Thymus (tissue), 11 donors: ENCODE measurements around the gene PBX3. TPM values are rescaled to one million over a fixed set of nuclear protein-coding genes. Genes with fewer than 3 reads are reported as not detected.

Source experiments
- DNase-seq, 9 donors: peaks; one replicate each; pipeline ENCODE4 v3.0.0-alpha.2; 2013; ENCODE audit warnings: low spot score in 9 of 9, low read depth in 6 of 9, missing footprints in 1 of 9
- H3K27ac ChIP-seq, 2 donors: one replicate each; pipeline ENCODE4 v1.5.1; 2013; ENCODE audit warnings: control low read depth in 1 of 2, low read depth in 1 of 2, low read length in 1 of 2, mild to moderate bottlenecking in 1 of 2, moderate library complexity in 1 of 2
- H3K27me3 ChIP-seq, 2 donors: one replicate each; pipeline ENCODE4 v1.5.1; 2013; ENCODE audit warnings: low read length in 1 of 2; ENCODE audit not compliant: control insufficient read depth in 2 of 2, insufficient read depth in 1 of 2
- H3K36me3 ChIP-seq, 2 donors: one replicate each; pipeline ENCODE4 v1.5.1; 2013; ENCODE audit warnings: low read length in 1 of 2, mild to moderate bottlenecking in 1 of 2, moderate library complexity in 1 of 2; ENCODE audit not compliant: control insufficient read depth in 2 of 2, insufficient read depth in 2 of 2
- H3K4me1 ChIP-seq, 2 donors: one replicate each; pipeline ENCODE4 v1.5.1; 2013; ENCODE audit warnings: low read length in 2 of 2; ENCODE audit not compliant: control insufficient read depth in 2 of 2, insufficient read depth in 2 of 2
- H3K4me3 ChIP-seq, 2 donors: one replicate each; pipeline ENCODE4 v1.5.1; 2013; ENCODE audit warnings: low read length in 2 of 2, control low read depth in 1 of 2, mild to moderate bottlenecking in 1 of 2
- H3K9me3 ChIP-seq, 2 donors: one replicate each; pipeline ENCODE4 v1.5.1; 2013; ENCODE audit warnings: low read length in 1 of 2, mild to moderate bottlenecking in 1 of 2; ENCODE audit not compliant: control insufficient read depth in 2 of 2, insufficient read depth in 1 of 2
- WGBS: extraction: QIAGEN DNeasy Blood & Tissue Kit; methylation state at CpG from one replicate; pipeline ENCODE4 v1.1.7; 2013; 5-methylcytosine and 5-hydroxymethylcytosine counted together
- polyA plus RNA-seq: library from polyadenylated mRNA; stranded (reverse); fragments of 200-250 nt; gene quantifications from one replicate; pipeline ENCODE4 v1.2.3, GENCODE V29; 2013
- total RNA-seq: library from RNA; stranded (reverse); fragments of 120-200 nt; gene quantifications from one replicate; pipeline ENCODE4 v1.2.4, GENCODE V29; 2013
- donor health status: healthy.

PBX3 gene
- total and polyA plus RNA-seq, 2 donors: 16.2 to 21.4 TPM

GRCh38 chr9:125850763-125851162, 103.6 kb downstream of the PBX3 start:
- no peaks in the 10 kb centered on the region for H3K27me3 ChIP-seq
- WGBS: 97% methylated on average over 1 of the region's 1 CpG
- H3K4me3 ChIP-seq: no peak overlapping the region

GRCh38 chr9:125851979-125852378, 104.8 kb downstream of the PBX3 start:
- no peak overlapping the region for H3K27ac ChIP-seq
- no peaks in the 10 kb centered on the region for H3K27me3 ChIP-seq
- no peak for DNase-seq
- no peak overlapping the region for H3K4me3 ChIP-seq
- H3K36me3 ChIP-seq: no peaks in the 10 kb centered on the region
- no peaks in the 10 kb centered on the region for H3K4me1 ChIP-seq
- no peaks in the 10 kb centered on the region for H3K9me3 ChIP-seq
- WGBS: 97% methylated on average over 2 of the region's 2 CpGs

More at GRCh38 chr9:125850763-125851162, 103.6 kb downstream of the PBX3 start:
- Histone ChIP-seq H3K4me1 (no peaks in the 10 kb centered on the region), H3K9me3 (no peaks in the 10 kb centered on the region), H3K36me3 (no peaks in the 10 kb centered on the region), H3K27ac (no peak overlapping the region)
- no peak for DNase-seq

GRCh38 chr9:125852386-125852785, 105.2 kb downstream of the PBX3 start:
- DNase-seq: no peak
- Histone ChIP-seq H3K27ac (no peak overlapping the region), H3K27me3 (no peaks in the 10 kb centered on the region), H3K36me3 (no peaks in the 10 kb centered on the region), H3K9me3 (no peaks in the 10 kb centered on the region), H3K4me3 (no peak overlapping the region), H3K4me1 (no peaks in the 10 kb centered on the region)
- 98% methylated on average over 2 of the region's 2 CpGs for WGBS

- Histone ChIP-seq H3K4me3 (no peak overlapping the region), H3K27me3 (no peaks in the 10 kb centered on the region)
- DNase-seq: no peak
These were observed 107.5 kb downstream of the PBX3 start for GRCh38 chr9:125854553-125855275.

GRCh38 chr9:125856331-125856730, 109.2 kb downstream of the PBX3 start:
- Histone ChIP-seq H3K27ac (no peak overlapping the region), H3K36me3 (no peaks in the 10 kb centered on the region), H3K9me3 (no peaks in the 10 kb centered on the region), H3K27me3 (no peaks in the 10 kb centered on the region), H3K4me3 (no peak overlapping the region), H3K4me1 (no peaks in the 10 kb centered on the region)
- no peak for DNase-seq
- 98% methylated on average over 9 of the region's 9 CpGs for WGBS

More at GRCh38 chr9:125854553-125855275, 107.5 kb downstream of the PBX3 start:
- H3K36me3 ChIP-seq: no peaks in the 10 kb centered on the region
- no peak overlapping the region for H3K27ac ChIP-seq
- H3K4me1 ChIP-seq: no peaks in the 10 kb centered on the region
- H3K9me3 ChIP-seq: no peaks in the 10 kb centered on the region

GRCh38 chr9:125861405-125862058, 114.4 kb downstream of the PBX3 start:
- no peak for DNase-seq

GRCh38 chr9:125863923-125864322, 116.8 kb downstream of the PBX3 start:
- 97% methylated on average over 1 of the region's 1 CpG for WGBS

More at GRCh38 chr9:125861405-125862058, 114.4 kb downstream of the PBX3 start:
- Histone ChIP-seq H3K27me3 (no peaks in the 10 kb centered on the region), H3K27ac (no peak overlapping the region), H3K36me3 (no peaks in the 10 kb centered on the region), H3K9me3 (no peaks in the 10 kb centered on the region), H3K4me1 (no peaks in the 10 kb centered on the region), H3K4me3 (no peak overlapping the region)

GRCh38 chr9:125867751-125868415, 120.7 kb downstream of the PBX3 start:
- no peak for DNase-seq
- no peak overlapping the region for H3K27ac ChIP-seq
- H3K27me3 ChIP-seq: no peaks in the 10 kb centered on the region
- H3K9me3 ChIP-seq: no peaks in the 10 kb centered on the region
- H3K4me3 ChIP-seq: no peak overlapping the region
- H3K4me1 ChIP-seq: no peaks in the 10 kb centered on the region
- 81% methylated on average over 3 of the region's 3 CpGs for WGBS
- no peaks in the 10 kb centered on the region for H3K36me3 ChIP-seq

More at GRCh38 chr9:125863923-125864322, 116.8 kb downstream of the PBX3 start:
- no peaks in the 10 kb centered on the region for H3K27me3 ChIP-seq
- H3K4me3 ChIP-seq: no peak overlapping the region
- H3K27ac ChIP-seq: no peak overlapping the region
- H3K36me3 ChIP-seq: no peaks in the 10 kb centered on the region
- no peak for DNase-seq
- no peaks in the 10 kb centered on the region for H3K9me3 ChIP-seq
- H3K4me1 ChIP-seq: no peaks in the 10 kb centered on the region

- H3K36me3 ChIP-seq: no peaks in the 10 kb centered on the region
- H3K4me3 ChIP-seq: no peak overlapping the region
- H3K9me3 ChIP-seq: no peaks in the 10 kb centered on the region
- no peak overlapping the region for H3K27ac ChIP-seq
- H3K4me1 ChIP-seq: no peaks in the 10 kb centered on the region
- DNase-seq: no peak
- 98% methylated on average over 3 of the region's 3 CpGs for WGBS
- H3K27me3 ChIP-seq: no peaks in the 10 kb centered on the region
These were observed 131.0 kb downstream of the PBX3 start for GRCh38 chr9:125878164-125878631.
